GM10266 (cell line): ENCODE results near the gene PRPS2.
A peak's percentile ranks its signal among the peaks of the same experiment; 100 is the strongest.

ENCODE experiments used
- DNase-seq: peaks from one replicate; pipeline ENCODE4 v3.0.0; 2012; ENCODE audit errors: extremely low spot score
- TF ChIP-seq, protein P1 (sequence below): IDR thresholded peaks from 2 replicates; pipeline ENCODE4 v1.5.1; 2012; ENCODE audit warnings: mild to moderate bottlenecking, low read depth; ENCODE audit not compliant: control insufficient read depth, insufficient read depth; ENCODE audit errors: missing control alignments

PRPS2 gene

DNA sequence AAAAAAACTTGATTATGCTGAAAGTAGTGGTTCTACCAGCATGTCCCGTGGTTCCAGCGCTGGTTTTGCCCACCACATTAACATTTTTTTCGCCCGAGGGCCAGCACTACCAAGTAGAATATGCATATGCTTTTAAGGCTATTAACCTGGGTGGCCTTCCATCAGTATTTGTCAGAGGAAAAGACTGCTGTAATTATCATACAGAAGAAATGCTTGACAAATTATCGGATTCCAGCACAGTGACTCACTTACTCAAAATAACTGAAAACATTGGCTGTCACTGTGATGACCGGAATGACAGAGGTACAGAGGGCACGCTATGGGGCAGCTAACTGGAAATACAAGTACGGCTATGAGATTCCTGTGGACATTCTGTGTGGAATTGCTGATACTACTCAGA, 34.6 kb downstream of the PRPS2 start:
- DNase-seq = no peak
- TF ChIP-seq, protein P1, sequence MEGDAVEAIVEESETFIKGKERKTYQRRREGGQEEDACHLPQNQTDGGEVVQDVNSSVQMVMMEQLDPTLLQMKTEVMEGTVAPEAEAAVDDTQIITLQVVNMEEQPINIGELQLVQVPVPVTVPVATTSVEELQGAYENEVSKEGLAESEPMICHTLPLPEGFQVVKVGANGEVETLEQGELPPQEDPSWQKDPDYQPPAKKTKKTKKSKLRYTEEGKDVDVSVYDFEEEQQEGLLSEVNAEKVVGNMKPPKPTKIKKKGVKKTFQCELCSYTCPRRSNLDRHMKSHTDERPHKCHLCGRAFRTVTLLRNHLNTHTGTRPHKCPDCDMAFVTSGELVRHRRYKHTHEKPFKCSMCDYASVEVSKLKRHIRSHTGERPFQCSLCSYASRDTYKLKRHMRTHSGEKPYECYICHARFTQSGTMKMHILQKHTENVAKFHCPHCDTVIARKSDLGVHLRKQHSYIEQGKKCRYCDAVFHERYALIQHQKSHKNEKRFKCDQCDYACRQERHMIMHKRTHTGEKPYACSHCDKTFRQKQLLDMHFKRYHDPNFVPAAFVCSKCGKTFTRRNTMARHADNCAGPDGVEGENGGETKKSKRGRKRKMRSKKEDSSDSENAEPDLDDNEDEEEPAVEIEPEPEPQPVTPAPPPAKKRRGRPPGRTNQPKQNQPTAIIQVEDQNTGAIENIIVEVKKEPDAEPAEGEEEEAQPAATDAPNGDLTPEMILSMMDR = no peak

DNA sequence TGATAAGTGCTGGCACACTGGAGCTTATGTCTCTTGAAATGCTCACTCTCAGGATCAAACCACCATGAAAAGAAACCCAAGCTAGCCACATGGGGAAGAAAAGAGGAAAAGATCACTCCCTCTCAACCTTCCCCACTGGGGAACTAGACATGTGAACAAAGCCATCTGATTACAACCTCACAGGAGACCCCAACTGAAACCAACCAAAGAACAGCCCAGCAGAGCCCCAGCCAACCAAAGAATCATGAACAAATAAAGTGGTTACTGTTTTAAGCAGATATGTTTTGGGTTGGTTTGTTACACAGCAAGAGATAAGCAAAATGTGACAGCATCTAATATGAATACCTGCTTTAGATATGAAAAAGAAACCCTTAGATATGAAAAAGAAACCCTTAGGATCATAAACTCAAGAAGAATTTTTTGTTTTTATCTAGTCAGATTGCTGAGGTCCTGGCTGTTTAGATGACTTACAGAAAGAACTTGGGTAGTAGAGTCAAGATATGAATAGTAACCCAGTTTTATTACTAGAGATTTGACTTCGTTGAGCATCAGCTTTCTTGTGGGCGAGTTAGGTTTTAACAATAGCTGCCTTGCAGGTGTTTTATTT, 52.0 kb downstream of the PRPS2 start:
- TF ChIP-seq, protein P1 = no peak
- no peak for DNase-seq

- peak; percentile 12 for DNase-seq
- TF ChIP-seq, protein P1 = no peak
Measured at GRCh38 chrX:12843668-12844279, 52.6 kb downstream of the PRPS2 start.

DNA sequence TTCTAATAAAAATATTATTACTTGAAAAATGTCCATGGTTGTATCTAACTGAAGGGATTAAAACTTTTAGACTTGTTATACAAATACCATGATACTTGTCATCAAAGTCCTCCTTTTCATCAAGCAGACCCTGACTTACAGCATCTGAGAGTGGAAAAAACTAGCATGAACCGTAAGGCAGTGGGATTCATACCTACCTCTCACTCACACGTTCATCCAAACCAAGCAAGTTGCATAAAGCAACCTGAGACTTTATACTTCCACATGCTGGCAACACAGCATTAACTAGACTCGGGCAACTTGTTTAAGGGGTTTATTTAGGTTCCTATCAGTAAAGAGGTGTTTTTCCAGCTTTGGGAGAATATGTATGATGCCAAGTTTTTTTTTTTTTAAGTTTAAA, 53.1 kb downstream of the PRPS2 start:
- DNase-seq = no peak

GRCh38 chrX:12865359-12865758, 74.1 kb downstream of the PRPS2 start:
- TF ChIP-seq, protein P1 = no peak
- no peak for DNase-seq

More for the DNA sequence above, 53.1 kb downstream of the PRPS2 start:
- TF ChIP-seq, protein P1 = no peak

GRCh38 chrX:12866451-12867377, 75.5 kb downstream of the PRPS2 start, which contains the start of gene TLR7:
Gene TLR7, plus strand, starts transcription at chrX:12867072. Its CDS starts 507 bp downstream, at chrX:12867579.
- TF ChIP-seq, protein P1 = no peak
- DNase-seq = peak; percentile 8
